C4-2B (cell line): ENCODE results near the gene JUP.

Experiments used
- CTCF ChIP-seq: fragments of 450-650 bp; conservative IDR thresholded peaks from 2 replicates; pipeline ENCODE4 v1.5.1; 2017; ENCODE audit warnings: mild to moderate bottlenecking
- ZFX ChIP-seq: fragments of 450-650 bp; IDR thresholded peaks from 2 replicates; pipeline ENCODE4 v1.6.1; 2017

GRCh38 chr17:41733348-41734138 lies 53.0 kb downstream of the JUP start:
- no peak for TF ChIP-seq CTCF
- no peak for TF ChIP-seq ZFX
